Suprapubic skin (tissue), 4 donors: ENCODE measurements around the gene MBIP. TPM values are rescaled to one million over a fixed set of nuclear protein-coding genes. Genes with fewer than 3 reads are reported as not detected.

ENCODE experiments used
- DNase-seq, 2 donors: peaks; one replicate each; pipeline ENCODE4 v3.0.0-alpha.2; 2019; ENCODE audit warnings: low spot score in 2 of 2
- H3K27ac ChIP-seq: fragments of 200-600 bp; sonication (generic); one replicate; pipeline ENCODE4 v1.5.1; 2019
- H3K27me3 ChIP-seq: fragments of 200-600 bp; sonication (generic); one replicate; pipeline ENCODE4 v1.5.1; 2019
- H3K36me3 ChIP-seq: fragments of 200-600 bp; sonication (generic); one replicate; pipeline ENCODE4 v1.5.1; 2019
- H3K4me1 ChIP-seq: fragments of 200-600 bp; sonication (generic); one replicate; pipeline ENCODE4 v1.5.1; 2019
- H3K4me3 ChIP-seq: fragments of 200-600 bp; sonication (generic); one replicate; pipeline ENCODE4 v1.5.1; 2019; ENCODE audit warnings: mild to moderate bottlenecking
- H3K9me3 ChIP-seq: fragments of 200-600 bp; sonication (generic); one replicate; pipeline ENCODE4 v1.5.1; 2019
- CTCF ChIP-seq, 2 donors: fragments of 200-600 bp in 1 of 2; fragments of 450-650 bp in 1 of 2; sonication (generic) in 1 of 2; IDR thresholded peaks; one replicate each; pipeline ENCODE4 v1.5.1; 2016 to 2019; ENCODE audit warnings: antibody characterized with exemption in 2 of 2, mild to moderate bottlenecking in 1 of 2, moderate library complexity in 1 of 2
- EP300 ChIP-seq: sonication (generic); formaldehyde crosslinking; IDR thresholded peaks from one replicate; pipeline ENCODE4 v1.6.1; 2017; ENCODE audit warnings: antibody characterized with exemption
- POLR2A ChIP-seq, 2 donors: fragments of 450-650 bp; IDR thresholded peaks; one replicate each; pipeline ENCODE4 v1.6.1; 2017; ENCODE audit warnings: antibody characterized with exemption in 2 of 2, mild to moderate bottlenecking in 2 of 2, moderate library complexity in 2 of 2
- POLR2AphosphoS5 ChIP-seq, 3 donors: sonication (generic); formaldehyde crosslinking; IDR thresholded peaks; one replicate each; pipeline ENCODE4 v1.6.1; 2017; ENCODE audit warnings: antibody characterized with exemption in 3 of 3
- WGBS: methylation state at CpG from one replicate; pipeline ENCODE4 v1.1.5; 2018; 5-methylcytosine and 5-hydroxymethylcytosine counted together
- total RNA-seq, 4 donors: library from RNA; depleted of rRNA; stranded (reverse); fragments of >200 nt; gene quantifications; one replicate each; pipeline ENCODE4 v1.1.0, GENCODE V29; 2016

The MBIP gene
- total RNA-seq, 4 donors from 2014 or later = 21.7 to 32.8 (median 25.2) TPM

GRCh38 chr14:36293824-36294223 is 26.6 kb downstream of the MBIP start:
- Histone ChIP-seq H3K27ac (no peak overlapping the region), H3K36me3 (peaks cover 27% of the 10 kb centered on the region), H3K27me3 (no peaks in the 10 kb centered on the region), H3K4me3 (no peak overlapping the region), H3K9me3 (no peaks in the 10 kb centered on the region), H3K4me1 (no peaks in the 10 kb centered on the region)
- no peak for DNase-seq
- TF ChIP-seq POLR2AphosphoS5 (IDR thresholded peaks at IDR 0.05) (no peak), EP300 (no peak), POLR2A (IDR thresholded peaks at IDR 0.05) (no peak), CTCF (IDR thresholded peaks at IDR 0.05) (no peak)
- WGBS = 43% methylated on average over 1 of the region's 1 CpG

- H3K27ac ChIP-seq = no peak overlapping the region
- DNase-seq = no peak
- H3K9me3 ChIP-seq = no peaks in the 10 kb centered on the region
- WGBS = 80% methylated on average over 1 of the region's 1 CpG
- no peak for TF ChIP-seq POLR2AphosphoS5 (IDR thresholded peaks at IDR 0.05)
- TF ChIP-seq EP300 = no peak
- TF ChIP-seq CTCF (IDR thresholded peaks at IDR 0.05) = no peak
- no peak for TF ChIP-seq POLR2A (IDR thresholded peaks at IDR 0.05)
- no peaks in the 10 kb centered on the region for H3K36me3 ChIP-seq
- no peaks in the 10 kb centered on the region for H3K27me3 ChIP-seq
- H3K4me3 ChIP-seq = no peak overlapping the region
- H3K4me1 ChIP-seq = no peaks in the 10 kb centered on the region
Measured at GRCh38 chr14:36289954-36290353, 30.5 kb downstream of the MBIP start.

DNA sequence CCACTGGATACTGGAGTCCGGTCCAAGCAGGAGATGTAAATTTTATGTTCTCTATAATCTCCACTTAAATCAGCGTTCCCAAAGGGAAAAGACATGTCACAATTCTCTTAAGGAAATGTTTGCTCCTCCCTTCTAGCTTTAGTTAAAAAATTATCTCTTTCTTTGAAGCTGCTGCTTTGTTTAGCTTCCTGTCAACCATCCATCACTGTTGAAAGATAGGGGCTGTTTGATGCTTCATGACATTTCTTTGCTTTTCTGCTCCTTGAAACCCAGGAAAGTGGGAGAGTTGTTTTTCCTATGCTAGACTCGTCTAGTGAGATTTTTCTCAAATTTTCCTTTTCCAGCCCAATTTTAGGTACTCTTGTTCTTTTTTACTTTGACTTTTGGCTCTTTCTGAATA is 31.9 kb downstream of the MBIP start:
- Histone ChIP-seq H3K36me3 (no peaks in the 10 kb centered on the region), H3K27ac (no peak overlapping the region), H3K27me3 (no peaks in the 10 kb centered on the region), H3K4me3 (no peak overlapping the region), H3K9me3 (no peaks in the 10 kb centered on the region), H3K4me1 (no peaks in the 10 kb centered on the region)
- TF ChIP-seq POLR2AphosphoS5 (IDR thresholded peaks at IDR 0.05) (no peak), CTCF (IDR thresholded peaks at IDR 0.05) (no peak), POLR2A (IDR thresholded peaks at IDR 0.05) (no peak), EP300 (no peak)
- DNase-seq = no peak
- 66% methylated on average over 3 of the region's 3 CpGs for WGBS

DNA sequence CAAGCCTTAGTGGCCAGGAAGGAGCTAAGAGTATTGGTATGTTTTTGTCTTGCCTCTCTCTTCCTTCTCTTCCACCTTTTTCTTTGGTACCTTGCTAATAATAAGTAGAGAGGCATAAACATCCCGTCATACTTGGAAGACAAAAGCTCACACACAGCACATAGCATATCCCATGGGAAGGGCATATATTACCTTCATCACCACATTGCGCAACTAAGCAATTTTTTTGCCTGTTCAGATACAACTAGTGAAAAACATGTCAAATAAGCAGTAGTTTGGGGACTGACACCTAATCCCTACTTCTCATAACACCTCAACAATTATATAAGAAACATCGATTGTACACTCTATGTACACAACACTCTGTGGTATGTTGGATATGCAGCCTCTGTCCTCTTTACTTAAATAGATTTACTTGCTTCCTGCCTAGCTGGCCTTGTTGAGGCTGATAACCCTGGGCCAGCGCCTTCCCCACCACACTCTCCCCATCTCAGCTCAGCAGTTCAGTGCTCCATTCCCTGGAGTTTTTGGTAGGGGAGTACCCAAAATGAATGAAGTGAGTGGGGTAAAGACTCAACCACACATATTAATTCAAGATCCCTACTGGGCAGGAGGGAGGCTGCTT is 35.4 kb downstream of the MBIP start:
- Histone ChIP-seq H3K4me1 (no peaks in the 10 kb centered on the region), H3K9me3 (no peaks in the 10 kb centered on the region), H3K36me3 (no peaks in the 10 kb centered on the region), H3K4me3 (no peak overlapping the region), H3K27ac (no peak overlapping the region), H3K27me3 (no peaks in the 10 kb centered on the region)
- 93% methylated on average over 4 of the region's 4 CpGs for WGBS
- DNase-seq = no peak
- TF ChIP-seq POLR2AphosphoS5 (IDR thresholded peaks at IDR 0.05) (no peak), CTCF (IDR thresholded peaks at IDR 0.05) (no peak), EP300 (no peak), POLR2A (IDR thresholded peaks at IDR 0.05) (no peak)

- H3K27me3 ChIP-seq = peaks cover 13% of the 10 kb centered on the region
- no peaks in the 10 kb centered on the region for H3K9me3 ChIP-seq
- TF ChIP-seq CTCF (IDR thresholded peaks at IDR 0.05) (no peak), POLR2A (IDR thresholded peaks at IDR 0.05) (no peak), POLR2AphosphoS5 (IDR thresholded peaks at IDR 0.05) (no peak), EP300 (no peak)
- DNase-seq = no peak
- no peak overlapping the region for H3K27ac ChIP-seq
- WGBS = 85% methylated on average over 2 of the region's 2 CpGs
- H3K36me3 ChIP-seq = no peaks in the 10 kb centered on the region
- H3K4me3 ChIP-seq = no peak overlapping the region
- no peaks in the 10 kb centered on the region for H3K4me1 ChIP-seq
Measured at GRCh38 chr14:36281309-36281708, 39.1 kb downstream of the MBIP start.
